Neural progenitor cell (in vitro differentiated cells): ENCODE data around the gene NRSN1. TPM values are rescaled to one million over a fixed set of nuclear protein-coding genes. Genes with fewer than 3 reads are reported as not detected.

Source experiments
- DNase-seq: peaks from one replicate; pipeline ENCODE4 v3.0.0-alpha.2; 2016; ENCODE audit warnings: low spot score
- H2AFZ ChIP-seq: fragments of 200-600 bp; sonication (generic); replicated peaks from 2 replicates; pipeline ENCODE4 v1.6.1; 2016; ENCODE audit warnings: antibody characterized with exemption
- H3F3A ChIP-seq: fragments of 200-600 bp; sonication (generic); 2 replicates; pipeline ENCODE4 v1.6.1; 2016; ENCODE audit warnings: antibody characterized with exemption, low read depth
- H3K27ac ChIP-seq: fragments of 200-600 bp; sonication (generic); 2 replicates; pipeline ENCODE4 v1.5.1; 2016; ENCODE audit warnings: mild to moderate bottlenecking
- H3K27me3 ChIP-seq: fragments of 200-600 bp; sonication (generic); 2 replicates; pipeline ENCODE4 v1.6.1; 2016; ENCODE audit warnings: mild to moderate bottlenecking, moderate library complexity
- H3K36me3 ChIP-seq: fragments of 200-600 bp; sonication (generic); 2 replicates; pipeline ENCODE4 v1.5.1; 2016
- H3K4me1 ChIP-seq: fragments of 200-600 bp; sonication (generic); 2 replicates; pipeline ENCODE4 v1.6.1; 2016; ENCODE audit warnings: mixed run types
- H3K4me2 ChIP-seq: fragments of 200-600 bp; sonication (generic); 2 replicates; pipeline ENCODE4 v1.6.1; 2016
- H3K4me3 ChIP-seq: fragments of 200-600 bp; sonication (generic); 2 replicates; pipeline ENCODE4 v1.5.1; 2016
- H3K79me2 ChIP-seq: fragments of 200-600 bp; sonication (generic); 2 replicates; pipeline ENCODE4 v1.6.1; 2016; ENCODE audit warnings: low read depth
- H3K9ac ChIP-seq: fragments of 200-600 bp; sonication (generic); 2 replicates; pipeline ENCODE4 v1.6.1; 2016
- H3K9me3 ChIP-seq: fragments of 200-600 bp; sonication (generic); 2 replicates; pipeline ENCODE4 v1.5.1; 2016; ENCODE audit warnings: low read depth
- H4K20me1 ChIP-seq: fragments of 200-600 bp; sonication (generic); 2 replicates; pipeline ENCODE4 v1.6.1; 2016; ENCODE audit warnings: low read depth
- H3K27ac Mint-ChIP-seq: 3 replicates; pipeline ENCODE4 v1.8.0; 2021; ENCODE audit warnings: mixed read lengths
- H3K27me3 Mint-ChIP-seq: 2 replicates; pipeline ENCODE4 v1.8.0; 2022; ENCODE audit warnings: low read depth, mild to moderate bottlenecking, inconsistent platforms, moderate library complexity, mixed read lengths; ENCODE audit not compliant: insufficient read depth
- H3K36me3 Mint-ChIP-seq: 3 replicates; pipeline ENCODE4 v1.8.0; 2021; ENCODE audit warnings: mixed read lengths
- H3K4me1 Mint-ChIP-seq: 3 replicates; pipeline ENCODE4 v1.8.0; 2021; ENCODE audit warnings: mixed read lengths
- H3K4me3 Mint-ChIP-seq: 3 replicates; pipeline ENCODE4 v1.8.0; 2021; ENCODE audit warnings: mild to moderate bottlenecking, moderate library complexity, mixed read lengths
- H3K9me3 Mint-ChIP-seq: 3 replicates; pipeline ENCODE4 v1.8.0; 2020; ENCODE audit warnings: mixed read lengths
- CTCF ChIP-seq: fragments of 200-600 bp; sonication (generic); IDR thresholded peaks from 2 replicates; pipeline ENCODE4 v1.5.1; 2017; ENCODE audit warnings: antibody characterized with exemption, mild to moderate bottlenecking
- EZH2 ChIP-seq: fragments of 200-600 bp; sonication (generic); IDR thresholded peaks from 2 replicates; pipeline ENCODE4 v1.6.1; 2017; ENCODE audit warnings: antibody characterized with exemption, mild to moderate bottlenecking, moderate library complexity
- EZH2phosphoT487 ChIP-seq: fragments of 200-600 bp; sonication (generic); IDR thresholded peaks from 2 replicates; pipeline ENCODE4 v1.6.1; 2017; ENCODE audit warnings: antibody characterized with exemption
- total RNA-seq: library from RNA; depleted of rRNA; stranded (reverse); fragments of >200 nt; gene quantifications from 2 replicates; pipeline ENCODE4 v1.2.3, GENCODE V29; 2015; ENCODE audit warnings: low replicate concordance

NRSN1 gene
- total RNA-seq, 1 donor from 2014 or later, result 0.19 TPM

- Mint-ChIP-seq H3K36me3 (no peaks in the 10 kb centered on the region), H3K27ac (no peak overlapping the region), H3K27me3 (peaks cover 2% of the 10 kb centered on the region), H3K9me3 (no peaks in the 10 kb centered on the region), H3K4me1 (no peaks in the 10 kb centered on the region), H3K4me3 (no peak overlapping the region)
- Histone ChIP-seq H3K9ac (no peak overlapping the region), H3K36me3 (no peaks in the 10 kb centered on the region), H3K9me3 (no peaks in the 10 kb centered on the region), H3K4me3 (no peak overlapping the region), H3F3A (no peaks in the 10 kb centered on the region), H3K4me1 (no peaks in the 10 kb centered on the region), H3K27ac (no peak overlapping the region), H4K20me1 (no peaks in the 10 kb centered on the region), H3K27me3 (no peaks in the 10 kb centered on the region), H2AFZ (no peak overlapping the region), H3K4me2 (no peak overlapping the region), H3K79me2 (no peaks in the 10 kb centered on the region)
- TF ChIP-seq EZH2phosphoT487, result no peak
- no peak for TF ChIP-seq CTCF
- no peak for TF ChIP-seq EZH2
- no peak for DNase-seq
Measured at GRCh38 chr6:24154121-24154520, 28.1 kb downstream of the NRSN1 start.

- no peak overlapping the region for H2AFZ ChIP-seq
- no peak overlapping the region for H3K4me2 ChIP-seq
- H3K27me3 ChIP-seq, result no peaks in the 10 kb centered on the region
- peaks cover 4% of the 10 kb centered on the region for H3K27me3 Mint-ChIP-seq
- H4K20me1 ChIP-seq, result no peaks in the 10 kb centered on the region
- H3K4me1 Mint-ChIP-seq, result peaks cover 5% of the 10 kb centered on the region
- no peaks in the 10 kb centered on the region for H3K4me1 ChIP-seq
- no peak overlapping the region for H3K9ac ChIP-seq
- H3K27ac Mint-ChIP-seq, result no peak overlapping the region
- H3F3A ChIP-seq, result no peaks in the 10 kb centered on the region
- H3K27ac ChIP-seq, result no peak overlapping the region
- no peak for TF ChIP-seq EZH2phosphoT487
- TF ChIP-seq CTCF, result no peak
- no peak for TF ChIP-seq EZH2
- H3K9me3 Mint-ChIP-seq, result no peaks in the 10 kb centered on the region
- no peaks in the 10 kb centered on the region for H3K36me3 Mint-ChIP-seq
- H3K4me3 ChIP-seq, result no peak overlapping the region
- no peak for DNase-seq
- H3K9me3 ChIP-seq, result no peaks in the 10 kb centered on the region
- H3K36me3 ChIP-seq, result no peaks in the 10 kb centered on the region
- no peaks in the 10 kb centered on the region for H3K79me2 ChIP-seq
- H3K4me3 Mint-ChIP-seq, result no peak overlapping the region
Measured at GRCh38 chr6:24157886-24158285, 31.9 kb downstream of the NRSN1 start.

- H3K9ac ChIP-seq, result no peak overlapping the region
- Mint-ChIP-seq H3K27me3 (peaks cover 2% of the 10 kb centered on the region), H3K4me1 (no peaks in the 10 kb centered on the region), H3K9me3 (peaks cover 4% of the 10 kb centered on the region), H3K4me3 (no peak overlapping the region), H3K36me3 (no peaks in the 10 kb centered on the region), H3K27ac (no peak overlapping the region)
- DNase-seq, result no peak
- no peaks in the 10 kb centered on the region for H3F3A ChIP-seq
- H3K4me1 ChIP-seq, result no peaks in the 10 kb centered on the region
- no peaks in the 10 kb centered on the region for H3K9me3 ChIP-seq
- H3K27me3 ChIP-seq, result no peaks in the 10 kb centered on the region
- TF ChIP-seq EZH2phosphoT487 (no peak), CTCF (no peak), EZH2 (no peak)
- no peak overlapping the region for H3K27ac ChIP-seq
- no peaks in the 10 kb centered on the region for H3K79me2 ChIP-seq
- H3K36me3 ChIP-seq, result no peaks in the 10 kb centered on the region
- no peak overlapping the region for H2AFZ ChIP-seq
- H4K20me1 ChIP-seq, result no peaks in the 10 kb centered on the region
- no peak overlapping the region for H3K4me2 ChIP-seq
- H3K4me3 ChIP-seq, result no peak overlapping the region
Measured at GRCh38 chr6:24183584-24183983, 57.6 kb downstream of the NRSN1 start.
